IMR-90 (cell line): ENCODE measurements around the gene JAKMIP1. TPM values are rescaled to one million over a fixed set of nuclear protein-coding genes. Genes with fewer than 3 reads are reported as not detected.

Experiments
- ATAC-seq: fragments of 200-7000 bp; cut with Tn5 transposase; 2 replicates; pipeline ENCODE4 v1.9.1; 2020; ENCODE audit warnings: low read depth, mild to moderate bottlenecking, moderate library complexity
- BruUV-seq: library from RNA; stranded (reverse); fragments of 400-500 nt; replicated peaks from 2 replicates; lab custom pipeline; 2021; lab: Mats Ljungman, UMichigan
- CTCF ChIA-PET: fragments of 300-600 bp; formaldehyde crosslinking; extraction: SDS; loops from one replicate; lab custom pipeline; 2021; ENCODE audit warnings: antibody characterized with exemption; lab: Yijun Ruan, JAX
- POLR2A ChIA-PET: fragments of 300-600 bp; sonication (Branson Sonifier 250); formaldehyde crosslinking; loops from one replicate; lab custom pipeline; 2022; ENCODE audit warnings: antibody characterized with exemption; ENCODE audit not compliant: unreplicated experiment; lab: Charles Lee
- DNase-seq: peaks from one replicate; pipeline ENCODE4 v3.0.0; 2013
- H2AFZ ChIP-seq: replicated peaks from 2 replicates; pipeline ENCODE3; 2013; ENCODE audit warnings: low read length, mild to moderate bottlenecking; ENCODE audit not compliant: poor library complexity
- H2AK5ac ChIP-seq: 2 replicates; pipeline ENCODE4 v1.6.1; 2013; ENCODE audit warnings: low read depth, low read length, inconsistent platforms
- H2AK9ac ChIP-seq: replicated peaks from 2 replicates; pipeline ENCODE3; 2013; ENCODE audit warnings: mild to moderate bottlenecking, low read depth, low read length, moderate library complexity; ENCODE audit not compliant: poor library complexity
- H2BK120ac ChIP-seq: 2 replicates; pipeline ENCODE4 v1.6.1; 2013; ENCODE audit warnings: low read depth, low read length, inconsistent platforms
- H2BK15ac ChIP-seq: 3 replicates; pipeline ENCODE4 v1.6.1; 2013; ENCODE audit warnings: low read depth, low read length, inconsistent platforms
- H2BK20ac ChIP-seq: 2 replicates; pipeline ENCODE4 v1.6.1; 2013; ENCODE audit warnings: low read depth, mild to moderate bottlenecking, inconsistent platforms, low read length, moderate library complexity
- H2BK5ac ChIP-seq: 2 replicates; pipeline ENCODE4 v1.6.1; 2013; ENCODE audit warnings: mild to moderate bottlenecking, low read depth, low read length, inconsistent platforms; ENCODE audit not compliant: poor library complexity, severe bottlenecking
- H3K14ac ChIP-seq: replicated peaks from 2 replicates; pipeline ENCODE4 v1.6.1; 2013; ENCODE audit warnings: low read depth, low read length, inconsistent platforms
- H3K18ac ChIP-seq: 2 replicates; pipeline ENCODE4 v1.6.1; 2013; ENCODE audit warnings: low read depth, low read length, control low read depth
- H3K23ac ChIP-seq: 2 replicates; pipeline ENCODE4 v1.6.1; 2013; ENCODE audit warnings: low read depth, low read length, inconsistent platforms
- H3K27ac ChIP-seq: 2 replicates; pipeline ENCODE4 v1.5.1; 2013; ENCODE audit warnings: mild to moderate bottlenecking, control low read depth, low read length; ENCODE audit not compliant: insufficient read depth
- H3K27me3 ChIP-seq: 2 replicates; pipeline ENCODE4 v1.6.1; 2013; ENCODE audit warnings: low read length; ENCODE audit not compliant: control insufficient read depth, insufficient read depth
- H3K36me3 ChIP-seq: 2 replicates; pipeline ENCODE4 v1.6.1; 2013; ENCODE audit warnings: low read length, mixed read lengths; ENCODE audit not compliant: control insufficient read depth, insufficient read depth
- H3K4ac ChIP-seq: 2 replicates; pipeline ENCODE4 v1.6.1; 2013; ENCODE audit warnings: low read depth, low read length, inconsistent platforms
- H3K4me1 ChIP-seq: 2 replicates; pipeline ENCODE4 v1.6.1; 2013; ENCODE audit warnings: low read length, mixed read lengths; ENCODE audit not compliant: control insufficient read depth, insufficient read depth
- H3K4me2 ChIP-seq: 2 replicates; pipeline ENCODE4 v1.6.1; 2013; ENCODE audit warnings: low read depth, mild to moderate bottlenecking, control low read depth, low read length, moderate library complexity
- H3K4me3 ChIP-seq: 2 replicates; pipeline ENCODE4 v1.5.1; 2013; ENCODE audit warnings: low read depth, mild to moderate bottlenecking, control low read depth, low read length, moderate library complexity; ENCODE audit not compliant: insufficient read depth
- H3K56ac ChIP-seq: 2 replicates; pipeline ENCODE4 v1.6.1; 2013; ENCODE audit warnings: low read length, inconsistent platforms; ENCODE audit not compliant: insufficient read depth; ENCODE audit errors: extremely low read depth
- H3K79me1 ChIP-seq, 2 experiments: 2 replicates each; pipeline ENCODE4 v1.6.1; 2013; ENCODE audit warnings: low read length in 2 of 2, inconsistent platforms in 1 of 2, low read depth in 1 of 2
- H3K9ac ChIP-seq: 2 replicates; pipeline ENCODE4 v1.6.1; 2013; ENCODE audit warnings: low read depth, low read length, control low read depth
- H3K9me1 ChIP-seq: 2 replicates; pipeline ENCODE4 v1.6.1; 2013; ENCODE audit warnings: low read length, inconsistent platforms; ENCODE audit not compliant: insufficient read depth
- H3K9me3 ChIP-seq: 2 replicates; pipeline ENCODE4 v1.6.1; 2013; ENCODE audit warnings: low read length; ENCODE audit not compliant: control insufficient read depth, insufficient read depth
- H4K20me1 ChIP-seq: 2 replicates; pipeline ENCODE4 v1.6.1; 2013; ENCODE audit warnings: low read length, inconsistent platforms; ENCODE audit not compliant: insufficient read depth
- H4K5ac ChIP-seq: 2 replicates; pipeline ENCODE4 v1.6.1; 2013; ENCODE audit warnings: mild to moderate bottlenecking, low read depth, low read length, control low read depth
- H4K8ac ChIP-seq, 2 experiments: 2 replicates each; pipeline ENCODE4 v1.6.1; 2013; ENCODE audit warnings: low read depth in 2 of 2, low read length in 2 of 2, control low read depth in 1 of 2, inconsistent platforms in 1 of 2
- H4K91ac ChIP-seq: 2 replicates; pipeline ENCODE4 v1.6.1; 2013; ENCODE audit warnings: low read depth, low read length, inconsistent platforms; ENCODE audit not compliant: insufficient read depth
- BHLHE40 ChIP-seq: fragments of 150-350 bp; IDR thresholded peaks from 2 replicates; pipeline ENCODE4 v1.6.1; 2016; ENCODE audit warnings: mild to moderate bottlenecking, low read depth, low read length
- CEBPB ChIP-seq: IDR thresholded peaks from 2 replicates; pipeline ENCODE4 v1.6.1; 2012; ENCODE audit warnings: low read depth, low read length, improper control_type of control experiment
- CTCF ChIP-seq: conservative IDR thresholded peaks from 2 replicates; pipeline ENCODE4 v1.5.1; 2012; ENCODE audit warnings: mild to moderate bottlenecking, low read depth, low read length, improper control_type of control experiment
- FOS ChIP-seq: fragments of 150-350 bp; IDR thresholded peaks from 2 replicates; pipeline ENCODE4 v1.6.1; 2016; ENCODE audit warnings: low read depth, low read length
- MAFK ChIP-seq: IDR thresholded peaks from 2 replicates; pipeline ENCODE4 v1.6.1; 2012; ENCODE audit warnings: low read depth, low read length, improper control_type of control experiment
- MXI1 ChIP-seq: IDR thresholded peaks from 2 replicates; pipeline ENCODE4 v1.6.1; 2012; ENCODE audit warnings: low read depth, mild to moderate bottlenecking, low read length, moderate library complexity, borderline replicate concordance
- NFE2L2 ChIP-seq: fragments of 150-350 bp; IDR thresholded peaks from 2 replicates; pipeline ENCODE4 v1.6.1; 2016; ENCODE audit warnings: low read depth, mild to moderate bottlenecking, low read length
- POLR2A ChIP-seq: IDR thresholded peaks from 2 replicates; pipeline ENCODE4 v1.6.1; 2012; ENCODE audit warnings: mild to moderate bottlenecking, low read depth, low read length
- RAD21 ChIP-seq: IDR thresholded peaks from 2 replicates; pipeline ENCODE4 v1.6.1; 2012; ENCODE audit warnings: low read length, improper control_type of control experiment
- RCOR1 ChIP-seq: IDR thresholded peaks from 2 replicates; pipeline ENCODE4 v1.6.1; 2012; ENCODE audit warnings: mild to moderate bottlenecking, low read length, improper control_type of control experiment; ENCODE audit not compliant: insufficient replicate concordance
- RFX5 ChIP-seq: IDR thresholded peaks from 2 replicates; pipeline ENCODE4 v1.8.0; 2012; ENCODE audit warnings: low read depth, mild to moderate bottlenecking, low read length, moderate library complexity
- WGBS, 2 experiments: methylation state at CpG; one replicate each; pipeline versions ENCODE4 v1.1.5 to v1.1.7; 2013; ENCODE audit warnings: missing lambda C conversion rate in 2 of 2; ENCODE audit not compliant: insufficient read length in 1 of 2; ENCODE audit errors: extremely low coverage in 2 of 2; 5-methylcytosine and 5-hydroxymethylcytosine counted together
- dilution Hi-C: fragments of 300-500 bp; cut with HindIII; formaldehyde crosslinking; loops from one replicate; pipeline ENCODE4 v1.14.3; 2018; ENCODE audit warnings: low sequenced_read_pairs; ENCODE audit not compliant: unreplicated experiment
- in situ Hi-C: fragments of 300-500 bp; cut with MboI; formaldehyde crosslinking; loops from 3 replicates; pipeline ENCODE4 v1.14.3; 2019; ENCODE audit warnings: low sequenced_read_pairs, inconsistent platforms, mixed read lengths
- intact Hi-C: fragments of 100-400 bp; cut with micrococcal nuclease; formaldehyde crosslinking; loops from 2 replicates; pipeline ENCODE4 v1.10.0; 2022
- polyA plus RNA-seq, 3 experiments: library from polyadenylated mRNA; depleted of rRNA; stranded (reverse); fragments of >200 nt; gene quantifications; 2 replicates each; pipeline ENCODE4 v1.2.3, GENCODE V29; 2012; ENCODE audit warnings: low replicate concordance in 1 of 3
- total RNA-seq: library from RNA; depleted of rRNA; stranded (reverse); fragments of >200 nt; gene quantifications from 2 replicates; pipeline ENCODE4 v1.2.3, GENCODE V29; 2012
- TF ChIP-seq, protein P1 (sequence below): fragments of 150-350 bp; IDR thresholded peaks from 2 replicates; pipeline ENCODE4 v1.6.1; 2017; ENCODE audit warnings: mild to moderate bottlenecking, antibody characterized with exemption, low read length, low read depth
- TF ChIP-seq, protein P2 (sequence below): fragments of 150-350 bp; IDR thresholded peaks from 2 replicates; pipeline ENCODE4 v1.6.1; 2016; ENCODE audit warnings: low read depth, mild to moderate bottlenecking, low read length, moderate library complexity, borderline replicate concordance

The JAKMIP1 gene
- total and polyA plus RNA-seq, 2 of the 4 experiments (the other 2 are of a cell fraction) = not detected

DNA sequence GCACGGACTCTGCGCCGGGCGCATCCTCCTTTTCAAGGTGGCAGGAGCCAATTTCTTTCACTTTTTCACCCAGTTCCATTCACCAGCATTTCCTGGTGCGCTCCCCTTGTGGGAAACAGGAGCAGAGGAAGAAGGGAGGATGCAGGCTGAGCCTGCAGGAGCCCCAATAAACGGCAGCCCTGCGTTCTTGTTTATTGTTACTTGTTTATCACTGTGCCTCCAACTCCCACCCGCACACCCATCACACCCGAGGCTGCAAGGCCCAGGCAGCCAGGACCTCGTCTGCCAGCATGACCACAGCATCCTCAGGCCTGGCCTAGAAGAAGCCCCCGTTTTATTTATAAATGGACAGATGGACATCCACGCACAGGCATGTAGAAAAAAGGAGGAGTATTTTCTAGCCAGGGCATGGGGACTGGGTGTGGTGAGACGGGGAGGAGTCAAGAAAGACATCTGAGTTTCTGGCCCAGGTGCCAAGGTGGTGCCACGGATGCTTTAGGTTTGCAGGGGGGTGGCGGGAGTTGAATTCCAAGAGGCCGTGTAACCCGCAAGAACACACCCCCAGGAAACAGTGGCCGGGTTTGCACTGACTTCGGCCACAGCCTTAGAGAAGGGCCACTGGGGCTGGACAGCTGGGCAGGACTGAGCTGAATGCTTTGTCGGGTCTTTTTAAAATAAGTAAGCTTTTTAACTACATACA is 51.7 kb downstream of the JAKMIP1 start:
- intact Hi-C loops = no loop called here
- Histone ChIP-seq H4K8ac (no peak overlapping the region), H3K56ac (no peak overlapping the region), H4K91ac (no peak overlapping the region), H3K4me3 (no peak overlapping the region), H2AK5ac (no peak overlapping the region), H3K27ac (no peak overlapping the region), H3K18ac (no peak overlapping the region), H3K14ac (no peak overlapping the region), H4K5ac (no peak overlapping the region), H3K23ac (no peak overlapping the region), H3K9ac (no peak overlapping the region), H3K27me3 (no peaks in the 10 kb centered on the region), H3K9me3 (peaks cover 2% of the 10 kb centered on the region), H2BK120ac (no peak overlapping the region), H3K9me1 (no peaks in the 10 kb centered on the region), H4K20me1 (no peaks in the 10 kb centered on the region), H2BK20ac (no peak overlapping the region), H2BK15ac (no peak overlapping the region), H2BK5ac (no peak overlapping the region), H3K4me1 (no peaks in the 10 kb centered on the region), H2AFZ (no peak overlapping the region), H3K4ac (no peak overlapping the region), H3K79me1 (no peaks in the 10 kb centered on the region), H3K36me3 (no peaks in the 10 kb centered on the region), H3K4me2 (no peak overlapping the region), H2AK9ac (no peak overlapping the region)
- dilution Hi-C loops = no loop called here
- BruUV-seq = no TSS peak
- POLR2A ChIA-PET = no interaction called here
- WGBS, 2 experiments = 24% methylated on average over 2 of the region's 20 CpGs; no CpG with 5 or more reads in 1 of the 2 experiments
- CTCF ChIA-PET = no interaction called here
- TF ChIP-seq MAFK (no peak), POLR2A (no peak), CEBPB (no peak), CTCF (no peak), RFX5 (no peak), BHLHE40 (no peak), NFE2L2 (no peak), RCOR1 (no peak), MXI1 (no peak), RAD21 (no peak), FOS (no peak)
- TF ChIP-seq, protein P1, sequence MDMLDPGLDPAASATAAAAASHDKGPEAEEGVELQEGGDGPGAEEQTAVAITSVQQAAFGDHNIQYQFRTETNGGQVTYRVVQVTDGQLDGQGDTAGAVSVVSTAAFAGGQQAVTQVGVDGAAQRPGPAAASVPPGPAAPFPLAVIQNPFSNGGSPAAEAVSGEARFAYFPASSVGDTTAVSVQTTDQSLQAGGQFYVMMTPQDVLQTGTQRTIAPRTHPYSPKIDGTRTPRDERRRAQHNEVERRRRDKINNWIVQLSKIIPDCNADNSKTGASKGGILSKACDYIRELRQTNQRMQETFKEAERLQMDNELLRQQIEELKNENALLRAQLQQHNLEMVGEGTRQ = no peak
- TF ChIP-seq, protein P2, sequence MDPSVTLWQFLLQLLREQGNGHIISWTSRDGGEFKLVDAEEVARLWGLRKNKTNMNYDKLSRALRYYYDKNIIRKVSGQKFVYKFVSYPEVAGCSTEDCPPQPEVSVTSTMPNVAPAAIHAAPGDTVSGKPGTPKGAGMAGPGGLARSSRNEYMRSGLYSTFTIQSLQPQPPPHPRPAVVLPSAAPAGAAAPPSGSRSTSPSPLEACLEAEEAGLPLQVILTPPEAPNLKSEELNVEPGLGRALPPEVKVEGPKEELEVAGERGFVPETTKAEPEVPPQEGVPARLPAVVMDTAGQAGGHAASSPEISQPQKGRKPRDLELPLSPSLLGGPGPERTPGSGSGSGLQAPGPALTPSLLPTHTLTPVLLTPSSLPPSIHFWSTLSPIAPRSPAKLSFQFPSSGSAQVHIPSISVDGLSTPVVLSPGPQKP = no peak
- DNase-seq (no peak), ATAC-seq (no peak)
- in situ Hi-C loops = loop anchor here (25.0 kb wide), 1 partner anchor 111 kb away; no protein-coding TSS in a partner anchor
